ENCODE data around the gene GLIPR1L2. TPM values are rescaled to one million over a fixed set of nuclear protein-coding genes. Genes with fewer than 3 reads are reported as not detected.

GLIPR1L2 gene
- total RNA-seq, 6 donors from 2014 or later, result 0.34 to 9.4 (median 2.8) TPM

DNA sequence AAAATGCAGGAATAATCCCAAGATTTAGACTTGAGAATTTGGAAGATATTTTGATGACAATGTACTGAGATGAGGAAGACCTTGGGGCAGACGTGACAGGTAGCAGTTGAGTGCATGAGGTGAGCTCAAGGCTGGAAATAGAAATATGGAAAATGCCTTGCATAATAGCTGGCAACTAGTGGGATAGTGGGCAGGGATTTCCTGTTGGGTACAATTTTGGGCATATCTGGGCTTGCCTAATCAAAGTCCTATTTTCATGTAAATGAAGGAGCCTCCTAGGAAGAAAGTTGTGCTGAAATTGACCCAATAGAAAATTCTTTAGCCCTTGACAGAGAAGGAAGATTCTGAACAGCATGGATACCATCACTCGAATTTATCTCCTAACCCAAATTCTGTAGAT is 83.2 kb downstream of the GLIPR1L2 start:
- no peak for ATAC-seq (ENCODE audit: low FRiP score in 2 of 2)
- TF ChIP-seq EP300 (IDR thresholded peaks at IDR 0.05) (no peak), POLR2A (IDR thresholded peaks at IDR 0.05) (no peak), POLR2AphosphoS5 (IDR thresholded peaks at IDR 0.05) (no peak)
- TF ChIP-seq, protein P1, sequence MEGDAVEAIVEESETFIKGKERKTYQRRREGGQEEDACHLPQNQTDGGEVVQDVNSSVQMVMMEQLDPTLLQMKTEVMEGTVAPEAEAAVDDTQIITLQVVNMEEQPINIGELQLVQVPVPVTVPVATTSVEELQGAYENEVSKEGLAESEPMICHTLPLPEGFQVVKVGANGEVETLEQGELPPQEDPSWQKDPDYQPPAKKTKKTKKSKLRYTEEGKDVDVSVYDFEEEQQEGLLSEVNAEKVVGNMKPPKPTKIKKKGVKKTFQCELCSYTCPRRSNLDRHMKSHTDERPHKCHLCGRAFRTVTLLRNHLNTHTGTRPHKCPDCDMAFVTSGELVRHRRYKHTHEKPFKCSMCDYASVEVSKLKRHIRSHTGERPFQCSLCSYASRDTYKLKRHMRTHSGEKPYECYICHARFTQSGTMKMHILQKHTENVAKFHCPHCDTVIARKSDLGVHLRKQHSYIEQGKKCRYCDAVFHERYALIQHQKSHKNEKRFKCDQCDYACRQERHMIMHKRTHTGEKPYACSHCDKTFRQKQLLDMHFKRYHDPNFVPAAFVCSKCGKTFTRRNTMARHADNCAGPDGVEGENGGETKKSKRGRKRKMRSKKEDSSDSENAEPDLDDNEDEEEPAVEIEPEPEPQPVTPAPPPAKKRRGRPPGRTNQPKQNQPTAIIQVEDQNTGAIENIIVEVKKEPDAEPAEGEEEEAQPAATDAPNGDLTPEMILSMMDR (IDR thresholded peaks at IDR 0.05), result no peak
- H3K27ac ChIP-seq, result no peak overlapping the region
- no peak overlapping the region for H3K4me3 ChIP-seq
- no peaks in the 10 kb centered on the region for H3K9me3 ChIP-seq
- DNase-seq, result no peak
- H3K36me3 ChIP-seq, result no peaks in the 10 kb centered on the region
- peaks cover 0 to 1% (median 0%) of the 10 kb centered on the region in 4 donors for H3K4me1 ChIP-seq
- H3K27me3 ChIP-seq, result no peaks in the 10 kb centered on the region
- WGBS, 2 donors, result 72 to 79% methylated on average over 2 of the region's 2 CpGs

GRCh38 chr12:75476071-75476470 is 85.2 kb downstream of the GLIPR1L2 start:
- no peak overlapping the region for H3K4me3 ChIP-seq
- H3K27me3 ChIP-seq, result no peaks in the 10 kb centered on the region
- no peaks in the 10 kb centered on the region for H3K9me3 ChIP-seq
- no peak for TF ChIP-seq EP300 (IDR thresholded peaks at IDR 0.05)
- no peak for TF ChIP-seq POLR2A (IDR thresholded peaks at IDR 0.05)
- TF ChIP-seq, protein P1 (IDR thresholded peaks at IDR 0.05), result no peak
- no peak for TF ChIP-seq POLR2AphosphoS5 (IDR thresholded peaks at IDR 0.05)
- no peaks in the 10 kb centered on the region for H3K36me3 ChIP-seq
- ATAC-seq (ENCODE audit: low FRiP score in 2 of 2), result no peak
- DNase-seq, result no peak
- H3K4me1 ChIP-seq, result peaks cover 0 to 11% (median 4%) of the 10 kb centered on the region in 4 donors
- 91 to 92% methylated on average over 1 of the region's 1 CpG for WGBS, 2 donors
- H3K27ac ChIP-seq, result no peak overlapping the region

DNA sequence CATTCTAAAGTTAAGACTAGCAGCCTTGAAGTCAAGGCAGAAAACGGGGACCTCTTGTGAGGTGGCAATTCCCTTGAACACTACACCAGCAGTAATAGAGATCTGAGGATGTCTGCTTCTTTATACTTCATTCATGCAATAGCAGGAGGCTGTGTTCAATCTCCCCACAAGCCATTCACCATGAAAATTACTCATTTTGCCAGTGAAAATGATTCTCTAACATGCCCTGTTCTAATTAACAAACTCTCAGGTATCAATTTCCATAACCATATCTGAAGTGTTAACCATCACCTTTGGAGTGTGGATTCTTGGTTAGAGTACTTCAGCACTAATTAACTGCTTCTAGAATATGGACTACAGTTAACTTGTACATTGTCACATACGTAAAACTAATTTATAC is 86.2 kb downstream of the GLIPR1L2 start:
- no peaks in the 10 kb centered on the region for H3K27me3 ChIP-seq
- DNase-seq, result no peak
- 82 to 84% methylated on average over 2 of the region's 2 CpGs for WGBS, 2 donors
- H3K36me3 ChIP-seq, result no peaks in the 10 kb centered on the region
- no peak overlapping the region for H3K4me3 ChIP-seq
- no peaks in the 10 kb centered on the region for H3K9me3 ChIP-seq
- H3K4me1 ChIP-seq, result peaks cover 0 to 11% (median 4%) of the 10 kb centered on the region in 4 donors
- ATAC-seq (ENCODE audit: low FRiP score in 2 of 2), result no peak
- no peak overlapping the region for H3K27ac ChIP-seq
- TF ChIP-seq POLR2AphosphoS5 (IDR thresholded peaks at IDR 0.05), result no peak
- no peak for TF ChIP-seq EP300 (IDR thresholded peaks at IDR 0.05)

DNA sequence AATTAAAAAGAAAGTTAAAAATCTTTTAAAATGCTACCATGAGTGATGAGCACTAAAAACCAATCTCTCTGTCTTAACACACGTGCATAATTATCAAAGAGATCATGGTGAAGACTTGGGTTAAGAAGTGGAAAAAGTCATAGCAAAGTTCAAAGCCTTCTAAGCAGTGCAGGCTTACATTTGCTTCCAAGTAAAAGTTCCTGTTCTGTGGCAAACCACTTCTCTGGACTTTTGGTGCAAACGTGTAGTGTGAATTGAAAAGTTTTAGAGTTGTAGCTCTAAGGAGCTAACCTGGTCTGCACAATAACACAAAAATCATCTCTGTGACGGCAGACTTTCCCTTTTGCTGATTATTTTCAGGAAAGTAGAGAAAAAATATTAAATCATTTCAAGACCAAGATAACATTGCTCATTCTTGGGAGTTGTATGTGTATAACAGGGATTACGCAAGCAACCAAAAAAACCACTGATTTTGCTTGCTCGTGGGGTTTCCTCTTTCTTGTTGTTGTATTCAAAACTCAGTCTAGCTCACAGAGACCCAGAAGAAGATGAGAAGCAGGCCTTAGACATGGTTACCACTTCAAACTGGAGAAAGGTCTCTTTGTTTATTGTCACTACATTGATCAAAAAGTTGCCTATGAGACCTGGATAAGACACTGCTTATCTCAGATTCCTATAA is 87.4 kb downstream of the GLIPR1L2 start:
- no peaks in the 10 kb centered on the region for H3K9me3 ChIP-seq
- peak overlapping the region in 3 of 4 donors; percentile 59 to 83 (median 63) for H3K27ac ChIP-seq
- no peaks in the 10 kb centered on the region for H3K36me3 ChIP-seq
- 57% methylated on average over 5 of the region's 5 CpGs for WGBS, 2 donors
- peak in 1 of 2 donors; percentile 48 for ATAC-seq (ENCODE audit: low FRiP score in 2 of 2)
- H3K4me1 ChIP-seq, result peaks cover 2 to 21% (median 8%) of the 10 kb centered on the region in 4 donors
- peak in 1 of 2 donors; percentile 37 for DNase-seq
- TF ChIP-seq POLR2A (IDR thresholded peaks at IDR 0.05), result peak in 1 of 4 donors; percentile 20
- TF ChIP-seq, protein P1 (IDR thresholded peaks at IDR 0.05), result no peak
- no peaks in the 10 kb centered on the region for H3K27me3 ChIP-seq
- no peak overlapping the region for H3K4me3 ChIP-seq

DNA sequence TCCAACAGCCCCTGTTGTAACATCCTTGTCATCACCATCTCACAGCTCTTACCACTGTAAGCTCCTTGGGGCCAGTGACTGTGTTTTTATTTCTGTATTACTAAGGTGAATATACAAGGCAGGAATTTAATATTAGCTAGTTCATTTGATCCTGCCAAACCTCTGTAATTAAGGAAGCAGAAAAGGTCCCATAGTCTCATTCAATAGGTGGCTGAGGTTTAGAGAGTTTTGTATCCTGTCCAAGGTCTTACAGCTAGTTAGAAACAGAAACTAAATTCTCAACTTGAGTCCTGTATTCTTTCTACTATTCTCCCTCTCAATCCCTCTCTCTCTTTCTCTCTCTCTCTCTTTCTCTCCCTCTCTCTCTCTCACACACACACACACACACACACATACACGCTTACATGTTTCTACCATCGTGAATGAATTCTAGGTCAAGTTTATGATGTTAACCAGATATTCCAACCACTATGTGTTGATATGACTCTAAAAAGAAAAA is 89.1 kb downstream of the GLIPR1L2 start:
- H3K9me3 ChIP-seq, result no peaks in the 10 kb centered on the region
- no peak for DNase-seq
- ATAC-seq (ENCODE audit: low FRiP score in 2 of 2), result peak in 1 of 2 donors; percentile 47
- peak overlapping the region; percentile 73 to 84 (median 79) for H3K27ac ChIP-seq
- peaks cover 9 to 22% (median 16%) of the 10 kb centered on the region in 4 donors for H3K4me1 ChIP-seq
- H3K4me3 ChIP-seq, result peak overlapping the region in 2 of 4 donors; percentile 47 to 51
- WGBS, 2 donors, result 46 to 50% methylated on average over 2 of the region's 2 CpGs
- TF ChIP-seq POLR2A (IDR thresholded peaks at IDR 0.05), result no peak
- no peak for TF ChIP-seq POLR2AphosphoS5 (IDR thresholded peaks at IDR 0.05)
- TF ChIP-seq, protein P1 (IDR thresholded peaks at IDR 0.05), result no peak
- no peak for TF ChIP-seq EP300 (IDR thresholded peaks at IDR 0.05)
- H3K27me3 ChIP-seq, result no peaks in the 10 kb centered on the region
- H3K36me3 ChIP-seq, result no peaks in the 10 kb centered on the region
